PC-9 (cell line): ENCODE measurements around the gene GP1BB. TPM values are rescaled to one million over a fixed set of nuclear protein-coding genes. Genes with fewer than 3 reads are reported as not detected.
"Not testable (repeated sequence)": the region's sequence is repeated elsewhere in the genome, so short reads cannot be mapped to it uniquely, and the experiment has no call there.

ENCODE experiments used
- BruUV-seq: library from RNA; stranded (reverse); fragments of 400-500 nt; replicated peaks from 2 replicates; lab custom pipeline; 2021; lab: Mats Ljungman, UMichigan
- CTCF ChIA-PET: fragments of 300-600 bp; sonication (Branson Sonifier 250); formaldehyde crosslinking; loops from one replicate; lab custom pipeline; 2022; ENCODE audit warnings: antibody characterized with exemption; lab: Charles Lee
- POLR2A ChIA-PET: fragments of 300-600 bp; sonication (Branson Sonifier 250); formaldehyde crosslinking; loops from one replicate; lab custom pipeline; 2022; ENCODE audit warnings: antibody characterized with exemption; ENCODE audit not compliant: unreplicated experiment; lab: Charles Lee
- DNase-seq, 2 experiments: peaks; one replicate each; pipeline versions ENCODE4 v3.0.0 to v3.0.0-alpha.2; 2015 to 2022; ENCODE audit warnings: mixed read lengths in 1 of 2
- H2AFZ ChIP-seq: fragments of 200-600 bp; sonication (generic); 2 replicates; pipeline ENCODE4 v1.8.1; 2017; ENCODE audit warnings: antibody characterized with exemption
- H3F3A ChIP-seq: fragments of 200-600 bp; sonication (generic); 2 replicates; pipeline ENCODE4 v1.8.1; 2017; ENCODE audit warnings: antibody characterized with exemption, mild to moderate bottlenecking, low read depth; ENCODE audit not compliant: insufficient read depth
- H3K27ac ChIP-seq: fragments of 200-600 bp; sonication (generic); 2 replicates; pipeline ENCODE4 v1.6.1; 2016; ENCODE audit warnings: mixed run types
- H3K27me3 ChIP-seq: fragments of 200-600 bp; sonication (generic); 2 replicates; pipeline ENCODE4 v1.6.1; 2016; ENCODE audit warnings: low read depth, mixed run types; ENCODE audit not compliant: insufficient read depth
- H3K36me3 ChIP-seq: fragments of 200-600 bp; sonication (generic); 2 replicates; pipeline ENCODE4 v1.6.1; 2016; ENCODE audit warnings: low read depth, mixed run types
- H3K4me1 ChIP-seq: fragments of 200-600 bp; sonication (generic); replicated peaks from 2 replicates; pipeline ENCODE4 v1.6.1; 2016; ENCODE audit warnings: mixed run types; ENCODE audit not compliant: insufficient read depth
- H3K4me2 ChIP-seq: fragments of 200-600 bp; sonication (generic); 2 replicates; pipeline ENCODE4 v1.6.1; 2017; ENCODE audit warnings: mixed run types
- H3K4me3 ChIP-seq: fragments of 200-600 bp; sonication (generic); 2 replicates; pipeline ENCODE4 v1.6.1; 2016; ENCODE audit warnings: mixed run types
- H3K79me2 ChIP-seq: fragments of 200-600 bp; sonication (generic); 2 replicates; pipeline ENCODE4 v1.6.1; 2017; ENCODE audit warnings: low read depth, mixed run types
- H3K9me2 ChIP-seq: fragments of 200-600 bp; sonication (generic); 2 replicates; pipeline ENCODE4 v1.8.1; 2017; ENCODE audit warnings: mild to moderate bottlenecking; ENCODE audit not compliant: insufficient read depth
- H3K9me3 ChIP-seq: fragments of 200-600 bp; sonication (generic); 2 replicates; pipeline ENCODE4 v1.8.1; 2016; ENCODE audit warnings: low read depth; ENCODE audit not compliant: insufficient read depth
- H4K20me1 ChIP-seq: fragments of 200-600 bp; sonication (generic); 2 replicates; pipeline ENCODE4 v1.8.1; 2017; ENCODE audit not compliant: insufficient read depth
- CTCF ChIP-seq: fragments of 200-600 bp; sonication (generic); conservative IDR thresholded peaks from 2 replicates; pipeline ENCODE4 v1.6.1; 2017; ENCODE audit warnings: mixed run types, antibody characterized with exemption, mild to moderate bottlenecking, moderate library complexity
- EZH2 ChIP-seq: fragments of 200-600 bp; sonication (generic); IDR thresholded peaks from 2 replicates; pipeline ENCODE4 v1.8.0; 2017; ENCODE audit warnings: antibody characterized with exemption, low read depth
- intact Hi-C: fragments of 100-400 bp; cut with micrococcal nuclease; formaldehyde crosslinking; loops from one replicate; pipeline ENCODE4 v1.10.0; 2022; ENCODE audit not compliant: unreplicated experiment
- total RNA-seq: library from RNA; stranded (reverse); gene quantifications from 2 replicates; pipeline ENCODE4 v1.2.3, GENCODE V29; 2021

The GP1BB gene
- total RNA-seq, 1 experiment from 2014 or later, result 0.35 TPM

GRCh38 chr22:19722982-19723231 is 432 bp upstream of the GP1BB start:
- Histone ChIP-seq H3K36me3 (no peaks in the 10 kb centered on the region), H3F3A (no peaks in the 10 kb centered on the region), H3K9me3 (no peaks in the 10 kb centered on the region), H3K27me3 (0 out of 2 replicates have a peak, but pooled peaks cover 3% of the 10 kb centered on the region), H4K20me1 (no peaks in the 10 kb centered on the region), H3K79me2 (no peaks in the 10 kb centered on the region), H3K4me2 (peak overlapping the region; percentile 51; the same call in 1 of the 2 replicates), H3K27ac (no peak overlapping the region), H3K4me1 (no peaks in the 10 kb centered on the region), H2AFZ (no peak overlapping the region), H3K4me3 (no peak overlapping the region), H3K9me2 (no peaks in the 10 kb centered on the region)
- CTCF ChIA-PET, result no interaction called here
- no peak for DNase-seq
- POLR2A ChIA-PET, result no interaction called here
- TF ChIP-seq EZH2 (no peak), CTCF (no peak)
- BruUV-seq, result no TSS peak
- intact Hi-C loops, result no loop called here

GRCh38 chr22:19723983-19724827 is 866 bp downstream of the GP1BB start:
- no peaks in the 10 kb centered on the region for H3K79me2 ChIP-seq
- no peak overlapping the region for H3K27ac ChIP-seq
- TF ChIP-seq CTCF (no peak), EZH2 (no peak)
- no peak overlapping the region for H2AFZ ChIP-seq
- CTCF ChIA-PET, result no interaction called here
- H3K4me1 ChIP-seq, result no peaks in the 10 kb centered on the region
- H3F3A ChIP-seq, result no peaks in the 10 kb centered on the region
- POLR2A ChIA-PET, result interaction anchor here (0.5 kb wide), 1 partner anchor 229 kb away, joined by 3 read pairs; no protein-coding TSS in a partner anchor
- 0 out of 2 replicates have a peak, but pooled peaks cover 3% of the 10 kb centered on the region for H3K27me3 ChIP-seq
- H3K4me3 ChIP-seq, result peak overlapping the region; percentile 3; the same call in 1 of the 2 replicates
- no TSS peak for BruUV-seq
- H3K36me3 ChIP-seq, result no peaks in the 10 kb centered on the region
- H4K20me1 ChIP-seq, result no peaks in the 10 kb centered on the region
- H3K4me2 ChIP-seq, result peak overlapping the region; percentile 51
- DNase-seq, result peak in 1 of 2 experiments; percentile 38
- H3K9me3 ChIP-seq, result no peaks in the 10 kb centered on the region
- intact Hi-C loops, result no loop called here
- H3K9me2 ChIP-seq, result no peaks in the 10 kb centered on the region

DNA sequence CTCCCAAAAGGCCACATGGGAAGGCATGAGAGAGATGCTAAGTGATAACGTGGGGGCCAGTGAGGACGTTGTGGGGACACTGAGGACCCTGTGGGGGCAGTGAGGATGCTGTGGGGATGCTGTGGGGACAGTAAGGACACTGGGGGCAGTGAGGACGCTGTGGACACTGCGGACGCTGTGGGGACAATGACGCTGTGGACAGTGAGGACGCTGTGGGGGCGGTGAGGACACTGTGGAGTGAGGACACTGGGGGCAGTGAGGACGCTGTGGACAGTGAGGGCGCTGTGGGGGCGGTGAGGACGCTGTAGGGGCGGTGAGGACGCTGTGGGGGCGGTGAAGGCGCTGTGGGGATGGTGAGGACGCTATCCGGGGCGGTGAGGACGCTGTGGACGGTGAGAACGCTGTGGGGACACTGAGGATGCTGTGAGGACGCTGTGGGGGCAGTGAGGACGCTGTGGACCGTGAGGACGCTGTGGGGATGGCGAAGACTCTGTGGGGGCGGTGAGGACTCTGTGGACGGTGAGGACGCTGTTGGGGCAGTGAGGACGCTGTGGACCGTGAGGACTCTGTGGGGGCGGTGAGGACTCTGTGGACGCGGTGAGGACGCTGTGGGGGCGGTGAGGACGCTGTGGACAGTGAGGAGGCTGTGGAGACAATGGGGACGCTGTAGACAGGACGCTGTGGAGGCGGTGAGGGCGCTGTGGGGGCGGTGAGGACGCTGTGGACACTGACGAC is 1.8 kb downstream of the GP1BB start:
- CTCF ChIA-PET, result no interaction called here
- POLR2A ChIA-PET, result no interaction called here
- no peak overlapping the region for H3K4me2 ChIP-seq
- H3F3A ChIP-seq, result no peaks in the 10 kb centered on the region
- H3K9me2 ChIP-seq, result no peaks in the 10 kb centered on the region
- BruUV-seq, result no TSS peak
- TF ChIP-seq EZH2, result no peak
- TF ChIP-seq CTCF, result no peak
- no peak overlapping the region for H3K4me3 ChIP-seq
- H3K27me3 ChIP-seq, result 0 out of 2 replicates have a peak, but pooled peaks cover 3% of the 10 kb centered on the region
- H3K4me1 ChIP-seq, result peaks cover under 1% of the 10 kb centered on the region; the same call in 1 of the 2 replicates
- no peaks in the 10 kb centered on the region for H3K79me2 ChIP-seq
- H3K36me3 ChIP-seq, result no peaks in the 10 kb centered on the region
- intact Hi-C loops, result no loop called here
- no peak overlapping the region for H3K27ac ChIP-seq
- no peaks in the 10 kb centered on the region for H3K9me3 ChIP-seq
- DNase-seq, result no peak
- no peaks in the 10 kb centered on the region for H4K20me1 ChIP-seq
- H2AFZ ChIP-seq, result no peak overlapping the region

- H3K79me2 ChIP-seq, H3K9me2 ChIP-seq, CTCF ChIA-PET, H3K27me3 ChIP-seq, H3K4me2 ChIP-seq, H3K4me1 ChIP-seq, H3K36me3 ChIP-seq, H3F3A ChIP-seq, POLR2A ChIA-PET, H4K20me1 ChIP-seq, H3K9me3 ChIP-seq, H3K27ac ChIP-seq, DNase-seq, H2AFZ ChIP-seq, H3K4me3 ChIP-seq, intact Hi-C loops, BruUV-seq: not testable (repeated sequence)
Observed at GRCh38 chr22:19726064-19726788, 2.9 kb downstream of the GP1BB start.
